K562 (cell line): ENCODE measurements around the gene CAPN7. TPM values are rescaled to one million over a fixed set of nuclear protein-coding genes. Genes with fewer than 3 reads are reported as not detected.

Experiments used
- ARID4B ChIP-seq: sonication (generic); formaldehyde crosslinking; IDR thresholded peaks from 2 replicates; pipeline ENCODE4 v1.8.0; 2022; ENCODE audit warnings: mild to moderate bottlenecking, missing genetic modification reagents
- CREB5 ChIP-seq: fragments of 250-450 bp; sonication (Bioruptor Pico); IDR thresholded peaks from 2 replicates; pipeline ENCODE4 v1.5.0; 2020; ENCODE audit warnings: mild to moderate bottlenecking
- ERF ChIP-seq: fragments of 450-650 bp; formaldehyde crosslinking; IDR thresholded peaks from 2 replicates; pipeline ENCODE4 v1.4.0; 2020; ENCODE audit warnings: mild to moderate bottlenecking, mixed read lengths
- ESRRA ChIP-seq: fragments of 450-650 bp; IDR thresholded peaks from 2 replicates; pipeline ENCODE4 v1.6.1; 2014; ENCODE audit warnings: low read depth, mild to moderate bottlenecking, moderate library complexity, borderline replicate concordance
- EWSR1 ChIP-seq: fragments of 450-650 bp; IDR thresholded peaks from 2 replicates; pipeline ENCODE4 v1.6.1; 2018; ENCODE audit warnings: borderline replicate concordance, mild to moderate bottlenecking, low read depth, moderate library complexity; ENCODE audit not compliant: partially characterized antibody
- HMG20A ChIP-seq: fragments of 450-650 bp; formaldehyde crosslinking; conservative IDR thresholded peaks from 2 replicates; pipeline ENCODE4 v1.4.0; 2020; ENCODE audit warnings: mild to moderate bottlenecking, mixed read lengths
- NFXL1 ChIP-seq: fragments of 450-650 bp; formaldehyde crosslinking; IDR thresholded peaks from 2 replicates; pipeline ENCODE4 v1.4.0; 2021; ENCODE audit warnings: mild to moderate bottlenecking
- NR1H2 ChIP-seq: sonication (generic); formaldehyde crosslinking; IDR thresholded peaks from 2 replicates; pipeline ENCODE4 v1.4.0; 2020; ENCODE audit warnings: mild to moderate bottlenecking, missing genetic modification reagents
- PHB2 ChIP-seq: fragments of 450-650 bp; IDR thresholded peaks from 2 replicates; pipeline ENCODE4 v1.6.1; 2017; ENCODE audit warnings: low read depth
- PREB ChIP-seq: sonication (generic); formaldehyde crosslinking; IDR thresholded peaks from 2 replicates; pipeline ENCODE4 v1.8.1; 2023; ENCODE audit warnings: mild to moderate bottlenecking, missing genetic modification reagents
- PTTG1 ChIP-seq: fragments of 450-650 bp; IDR thresholded peaks from 2 replicates; pipeline ENCODE4 v1.6.1; 2016; ENCODE audit warnings: low read depth, mild to moderate bottlenecking, missing genetic modification characterization, missing compliant biosample characterization
- RAD21 ChIP-seq, 2 experiments: fragments of 250-450 bp in 1 of 2; fragments of 450-650 bp in 1 of 2; sonication (Bioruptor Pico) in 1 of 2; formaldehyde crosslinking in 1 of 2; IDR thresholded peaks in 1 of 2; conservative IDR thresholded peaks in 1 of 2; 2 replicates each; pipeline versions ENCODE4 v1.4.0 to v1.8.0; 2020 to 2022; ENCODE audit warnings: mild to moderate bottlenecking in 2 of 2, moderate library complexity in 1 of 2
- SMAD1 ChIP-seq: fragments of 150-350 bp; IDR thresholded peaks from 2 replicates; pipeline ENCODE4 v1.6.1; 2014; ENCODE audit warnings: low read length, low read depth; ENCODE audit not compliant: partially characterized antibody
- TBP ChIP-seq: optimal IDR thresholded peaks from 2 replicates; pipeline ENCODE3; 2011; ENCODE audit warnings: low read depth, low read length, improper control_type of control experiment
- TCF7 ChIP-seq: sonication (generic); IDR thresholded peaks from 2 replicates; pipeline ENCODE4 v1.6.1; 2016; ENCODE audit warnings: antibody characterized with exemption, borderline replicate concordance
- THAP7 ChIP-seq: fragments of 250-450 bp; sonication (Bioruptor Pico); IDR thresholded peaks from 2 replicates; pipeline ENCODE4 v1.5.0; 2021
- WHSC1 ChIP-seq: IDR thresholded peaks from one replicate; pipeline ENCODE4 v1.6.1; 2012; ENCODE audit warnings: low read length, control low read depth, inconsistent platforms
- YY1 ChIP-seq, 3 experiments: IDR thresholded peaks; 2 replicates each; pipeline ENCODE4 v1.6.1; 2011; ENCODE audit warnings: low read length in 2 of 3, mild to moderate bottlenecking in 2 of 3, moderate library complexity in 2 of 3, borderline replicate concordance in 1 of 3, control low read depth in 1 of 3, low read depth in 1 of 3; ENCODE audit not compliant: insufficient read depth in 3 of 3, insufficient replicate concordance in 2 of 3, control insufficient read depth in 1 of 3, insufficient read length in 1 of 3; ENCODE audit errors: extremely low read depth in 1 of 3
- ZNF274 ChIP-seq: IDR thresholded peaks from 2 replicates; pipeline ENCODE4 v1.6.1; 2011; ENCODE audit warnings: low read depth, mild to moderate bottlenecking, low read length, moderate library complexity, borderline replicate concordance
- polyA plus RNA-seq, 8 experiments: library from polyadenylated mRNA; depleted of rRNA in 4 of 8; stranded (reverse) in 5 of 8; unstranded in 3 of 8; fragments of >200 nt; fragmentation: Nextera tagmentation in 2 of 8; fragmentation: Illumina TruSeq in 1 of 8; extraction: Ambion mirVana in 2 of 8; extraction: Trizol in 1 of 8; gene quantifications; 2 replicates each; pipeline versions ENCODE4 v1.2.1 to v1.2.3, GENCODE V29; 2011 to 2014; ENCODE audit warnings: inconsistent platforms in 1 of 8, missing spikeins in 1 of 8
- total RNA-seq, 7 experiments: library from RNA; depleted of rRNA in 6 of 7; stranded (reverse); fragments of >200 nt in 6 of 7; fragmentation: Illumina TruSeq in 2 of 7; extraction: Trizol in 2 of 7; gene quantifications; 2 replicates each; pipeline versions ENCODE4 v1.2.1 to v1.2.3, GENCODE V29; 2011 to 2021; ENCODE audit warnings: low replicate concordance in 1 of 7

The CAPN7 gene
- total and polyA plus RNA-seq, 9 of the 15 experiments (the other 6 are each of a cell fraction or from before 2014, with no cell fraction given): 6.5 to 42.7 (median 32.7) TPM

GRCh38 chr3:15241341-15241740, 35.3 kb downstream of the CAPN7 start (continued):
- TF ChIP-seq PTTG1 (tag) (no peak), NR1H2 (CRISPR knock-in tag) (no peak), HMG20A (CRISPR knock-in tag) (no peak), PREB (CRISPR knock-in tag) (no peak), NFXL1 (CRISPR knock-in tag) (no peak), CREB5 (CRISPR knock-in tag) (no peak), EWSR1 (no peak), ESRRA (no peak), TCF7 (no peak), YY1 (IDR thresholded peaks at IDR 0.05; ENCODE audit: borderline replicate concordance in 1 of 3, control insufficient read depth in 1 of 3, extremely low read depth in 1 of 3, insufficient read depth in 3 of 3, insufficient read length in 1 of 3, insufficient replicate concordance in 2 of 3, low read depth in 1 of 3, low read length in 2 of 3) (no peak), ARID4B (no peak), WHSC1 (no peak), RAD21 (CRISPR knock-in tag; conservative IDR thresholded peaks at IDR 0.05 in 1 of 2, IDR thresholded peaks at IDR 0.05 in 1 of 2) (peak; percentile 61 to 69), ZNF274 (no peak), PHB2 (no peak), ERF (CRISPR knock-in tag) (no peak), TBP (no peak), THAP7 (CRISPR knock-in tag) (no peak), SMAD1 (no peak)
